ENCODE measurements around the gene NPIPB8.

- TF ChIP-seq CTCF (IDR thresholded peaks at IDR 0.05; ENCODE audit: insufficient read depth, low read length) = no peak
- TF ChIP-seq, protein P1, sequence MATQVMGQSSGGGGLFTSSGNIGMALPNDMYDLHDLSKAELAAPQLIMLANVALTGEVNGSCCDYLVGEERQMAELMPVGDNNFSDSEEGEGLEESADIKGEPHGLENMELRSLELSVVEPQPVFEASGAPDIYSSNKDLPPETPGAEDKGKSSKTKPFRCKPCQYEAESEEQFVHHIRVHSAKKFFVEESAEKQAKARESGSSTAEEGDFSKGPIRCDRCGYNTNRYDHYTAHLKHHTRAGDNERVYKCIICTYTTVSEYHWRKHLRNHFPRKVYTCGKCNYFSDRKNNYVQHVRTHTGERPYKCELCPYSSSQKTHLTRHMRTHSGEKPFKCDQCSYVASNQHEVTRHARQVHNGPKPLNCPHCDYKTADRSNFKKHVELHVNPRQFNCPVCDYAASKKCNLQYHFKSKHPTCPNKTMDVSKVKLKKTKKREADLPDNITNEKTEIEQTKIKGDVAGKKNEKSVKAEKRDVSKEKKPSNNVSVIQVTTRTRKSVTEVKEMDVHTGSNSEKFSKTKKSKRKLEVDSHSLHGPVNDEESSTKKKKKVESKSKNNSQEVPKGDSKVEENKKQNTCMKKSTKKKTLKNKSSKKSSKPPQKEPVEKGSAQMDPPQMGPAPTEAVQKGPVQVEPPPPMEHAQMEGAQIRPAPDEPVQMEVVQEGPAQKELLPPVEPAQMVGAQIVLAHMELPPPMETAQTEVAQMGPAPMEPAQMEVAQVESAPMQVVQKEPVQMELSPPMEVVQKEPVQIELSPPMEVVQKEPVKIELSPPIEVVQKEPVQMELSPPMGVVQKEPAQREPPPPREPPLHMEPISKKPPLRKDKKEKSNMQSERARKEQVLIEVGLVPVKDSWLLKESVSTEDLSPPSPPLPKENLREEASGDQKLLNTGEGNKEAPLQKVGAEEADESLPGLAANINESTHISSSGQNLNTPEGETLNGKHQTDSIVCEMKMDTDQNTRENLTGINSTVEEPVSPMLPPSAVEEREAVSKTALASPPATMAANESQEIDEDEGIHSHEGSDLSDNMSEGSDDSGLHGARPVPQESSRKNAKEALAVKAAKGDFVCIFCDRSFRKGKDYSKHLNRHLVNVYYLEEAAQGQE (IDR thresholded peaks at IDR 0.05; ENCODE audit: insufficient replicate concordance, low read depth) = no peak
Measured at GRCh38 chr16:28592979-28593553, 44.8 kb upstream of the NPIPB8 start.
